Measurements from ENCODE around the gene IL20RA. TPM values are rescaled to one million over a fixed set of nuclear protein-coding genes. Genes with fewer than 3 reads are reported as not detected.

The IL20RA gene
- polyA plus RNA-seq, 2 donors: 4.6 to 5.2 TPM

GRCh38 chr6:137013738-137014602 is 30.8 kb downstream of the IL20RA start:
- no peak overlapping the region for H3K27ac ChIP-seq (ENCODE audit: low read depth in 2 of 2, low read length in 1 of 2)
- 17 to 24% methylated on average over 5 of the region's 5 CpGs for WGBS, 2 donors
- H3K36me3 ChIP-seq (ENCODE audit: control insufficient read depth in 2 of 2, insufficient read depth in 2 of 2, low read length in 1 of 2): no peaks in the 10 kb centered on the region

GRCh38 chr6:137013031-137013430 is 31.7 kb downstream of the IL20RA start:
- Histone ChIP-seq H3K9me3 (ENCODE audit: control insufficient read depth in 2 of 2, insufficient read depth in 1 of 2, low read depth in 1 of 2, low read length in 1 of 2) (no peaks in the 10 kb centered on the region), H3K4me1 (ENCODE audit: control insufficient read depth in 2 of 2, insufficient read depth in 2 of 2, low read length in 1 of 2) (no peaks in the 10 kb centered on the region), H3K36me3 (ENCODE audit: control insufficient read depth in 2 of 2, insufficient read depth in 2 of 2, low read length in 1 of 2) (no peaks in the 10 kb centered on the region), H3K27me3 (ENCODE audit: control insufficient read depth in 1 of 2, insufficient read depth in 2 of 2, low read length in 2 of 2) (no peaks in the 10 kb centered on the region), H3K4me3 (ENCODE audit: low read depth in 1 of 2, low read length in 2 of 2) (no peak overlapping the region), H3K27ac (ENCODE audit: low read depth in 2 of 2, low read length in 1 of 2) (peak overlapping the region in 1 of 2 donors; percentile 30)
- 79 to 81% methylated on average over 1 of the region's 1 CpG for WGBS, 2 donors

More at GRCh38 chr6:137013738-137014602, 30.8 kb downstream of the IL20RA start:
- Histone ChIP-seq H3K4me1 (ENCODE audit: control insufficient read depth in 2 of 2, insufficient read depth in 2 of 2, low read length in 1 of 2) (no peaks in the 10 kb centered on the region), H3K9me3 (ENCODE audit: control insufficient read depth in 2 of 2, insufficient read depth in 1 of 2, low read depth in 1 of 2, low read length in 1 of 2) (no peaks in the 10 kb centered on the region), H3K4me3 (ENCODE audit: low read depth in 1 of 2, low read length in 2 of 2) (no peak overlapping the region), H3K27me3 (ENCODE audit: control insufficient read depth in 1 of 2, insufficient read depth in 2 of 2, low read length in 2 of 2) (no peaks in the 10 kb centered on the region)

- WGBS, 2 donors: 53 to 63% methylated on average over 2 of the region's 2 CpGs
- no peak overlapping the region for H3K27ac ChIP-seq (ENCODE audit: low read depth in 2 of 2, low read length in 1 of 2)
- no peaks in the 10 kb centered on the region for H3K9me3 ChIP-seq (ENCODE audit: control insufficient read depth in 2 of 2, insufficient read depth in 1 of 2, low read depth in 1 of 2, low read length in 1 of 2)
- no peaks in the 10 kb centered on the region for H3K4me1 ChIP-seq (ENCODE audit: control insufficient read depth in 2 of 2, insufficient read depth in 2 of 2, low read length in 1 of 2)
- H3K4me3 ChIP-seq (ENCODE audit: low read depth in 1 of 2, low read length in 2 of 2): no peak overlapping the region
- no peaks in the 10 kb centered on the region for H3K27me3 ChIP-seq (ENCODE audit: control insufficient read depth in 1 of 2, insufficient read depth in 2 of 2, low read length in 2 of 2)
- H3K36me3 ChIP-seq (ENCODE audit: control insufficient read depth in 2 of 2, insufficient read depth in 2 of 2, low read length in 1 of 2): no peaks in the 10 kb centered on the region
Measured at GRCh38 chr6:137011406-137011805, 33.4 kb downstream of the IL20RA start.

GRCh38 chr6:137010128-137010718 is 34.5 kb downstream of the IL20RA start:
- WGBS, 2 donors: 91 to 95% methylated on average over 4 of the region's 4 CpGs
- Histone ChIP-seq H3K27me3 (ENCODE audit: control insufficient read depth in 1 of 2, insufficient read depth in 2 of 2, low read length in 2 of 2) (no peaks in the 10 kb centered on the region), H3K27ac (ENCODE audit: low read depth in 2 of 2, low read length in 1 of 2) (no peak overlapping the region), H3K36me3 (ENCODE audit: control insufficient read depth in 2 of 2, insufficient read depth in 2 of 2, low read length in 1 of 2) (no peaks in the 10 kb centered on the region), H3K4me3 (ENCODE audit: low read depth in 1 of 2, low read length in 2 of 2) (no peak overlapping the region), H3K4me1 (ENCODE audit: control insufficient read depth in 2 of 2, insufficient read depth in 2 of 2, low read length in 1 of 2) (no peaks in the 10 kb centered on the region), H3K9me3 (ENCODE audit: control insufficient read depth in 2 of 2, insufficient read depth in 1 of 2, low read depth in 1 of 2, low read length in 1 of 2) (no peaks in the 10 kb centered on the region)

- H3K27me3 ChIP-seq (ENCODE audit: control insufficient read depth in 1 of 2, insufficient read depth in 2 of 2, low read length in 2 of 2): no peaks in the 10 kb centered on the region
- no peaks in the 10 kb centered on the region for H3K9me3 ChIP-seq (ENCODE audit: control insufficient read depth in 2 of 2, insufficient read depth in 1 of 2, low read depth in 1 of 2, low read length in 1 of 2)
- no peak overlapping the region for H3K4me3 ChIP-seq (ENCODE audit: low read depth in 1 of 2, low read length in 2 of 2)
- peak overlapping the region in 1 of 2 donors; percentile 7 for H3K27ac ChIP-seq (ENCODE audit: low read depth in 2 of 2, low read length in 1 of 2)
- 55 to 69% methylated on average over 9 of the region's 9 CpGs for WGBS, 2 donors
- H3K36me3 ChIP-seq (ENCODE audit: control insufficient read depth in 2 of 2, insufficient read depth in 2 of 2, low read length in 1 of 2): peaks cover 0 to 2% of the 10 kb centered on the region in 2 donors
- no peaks in the 10 kb centered on the region for H3K4me1 ChIP-seq (ENCODE audit: control insufficient read depth in 2 of 2, insufficient read depth in 2 of 2, low read length in 1 of 2)
Measured at GRCh38 chr6:137008204-137008603, 36.6 kb downstream of the IL20RA start.

GRCh38 chr6:137006056-137006455 is 38.7 kb downstream of the IL20RA start:
- peaks cover 0 to 2% of the 10 kb centered on the region in 2 donors for H3K36me3 ChIP-seq (ENCODE audit: control insufficient read depth in 2 of 2, insufficient read depth in 2 of 2, low read length in 1 of 2)

GRCh38 chr6:137005073-137005472 is 39.7 kb downstream of the IL20RA start:
- H3K4me3 ChIP-seq (ENCODE audit: low read depth in 1 of 2, low read length in 2 of 2): no peak overlapping the region
- H3K27ac ChIP-seq (ENCODE audit: low read depth in 2 of 2, low read length in 1 of 2): no peak overlapping the region
- H3K27me3 ChIP-seq (ENCODE audit: control insufficient read depth in 1 of 2, insufficient read depth in 2 of 2, low read length in 2 of 2): no peaks in the 10 kb centered on the region
- H3K9me3 ChIP-seq (ENCODE audit: control insufficient read depth in 2 of 2, insufficient read depth in 1 of 2, low read depth in 1 of 2, low read length in 1 of 2): no peaks in the 10 kb centered on the region
- WGBS, 2 donors: 83 to 87% methylated on average over 6 of the region's 6 CpGs
- H3K4me1 ChIP-seq (ENCODE audit: control insufficient read depth in 2 of 2, insufficient read depth in 2 of 2, low read length in 1 of 2): peaks cover 0 to 3% of the 10 kb centered on the region in 2 donors
- H3K36me3 ChIP-seq (ENCODE audit: control insufficient read depth in 2 of 2, insufficient read depth in 2 of 2, low read length in 1 of 2): peaks cover 0 to 2% of the 10 kb centered on the region in 2 donors

More at GRCh38 chr6:137006056-137006455, 38.7 kb downstream of the IL20RA start:
- no peak overlapping the region for H3K27ac ChIP-seq (ENCODE audit: low read depth in 2 of 2, low read length in 1 of 2)
- no peaks in the 10 kb centered on the region for H3K27me3 ChIP-seq (ENCODE audit: control insufficient read depth in 1 of 2, insufficient read depth in 2 of 2, low read length in 2 of 2)
- no peaks in the 10 kb centered on the region for H3K9me3 ChIP-seq (ENCODE audit: control insufficient read depth in 2 of 2, insufficient read depth in 1 of 2, low read depth in 1 of 2, low read length in 1 of 2)
- WGBS, 2 donors: 93 to 94% methylated on average over 9 of the region's 9 CpGs
- no peak overlapping the region for H3K4me3 ChIP-seq (ENCODE audit: low read depth in 1 of 2, low read length in 2 of 2)
- H3K4me1 ChIP-seq (ENCODE audit: control insufficient read depth in 2 of 2, insufficient read depth in 2 of 2, low read length in 1 of 2): peaks cover 0 to 3% of the 10 kb centered on the region in 2 donors

- 69 to 78% methylated on average over 3 of the region's 3 CpGs for WGBS, 2 donors
- Histone ChIP-seq H3K36me3 (ENCODE audit: control insufficient read depth in 2 of 2, insufficient read depth in 2 of 2, low read length in 1 of 2) (peaks cover 0 to 2% of the 10 kb centered on the region in 2 donors), H3K9me3 (ENCODE audit: control insufficient read depth in 2 of 2, insufficient read depth in 1 of 2, low read depth in 1 of 2, low read length in 1 of 2) (no peaks in the 10 kb centered on the region), H3K27me3 (ENCODE audit: control insufficient read depth in 1 of 2, insufficient read depth in 2 of 2, low read length in 2 of 2) (no peaks in the 10 kb centered on the region), H3K4me1 (ENCODE audit: control insufficient read depth in 2 of 2, insufficient read depth in 2 of 2, low read length in 1 of 2) (peaks cover 0 to 3% of the 10 kb centered on the region in 2 donors), H3K4me3 (ENCODE audit: low read depth in 1 of 2, low read length in 2 of 2) (no peak overlapping the region), H3K27ac (ENCODE audit: low read depth in 2 of 2, low read length in 1 of 2) (no peak overlapping the region)
Measured at GRCh38 chr6:137002505-137002904, 42.3 kb downstream of the IL20RA start.

- Histone ChIP-seq H3K36me3 (ENCODE audit: control insufficient read depth in 2 of 2, insufficient read depth in 2 of 2, low read length in 1 of 2) (peaks cover 0 to 2% of the 10 kb centered on the region in 2 donors), H3K4me3 (ENCODE audit: low read depth in 1 of 2, low read length in 2 of 2) (no peak overlapping the region), H3K27me3 (ENCODE audit: control insufficient read depth in 1 of 2, insufficient read depth in 2 of 2, low read length in 2 of 2) (no peaks in the 10 kb centered on the region), H3K4me1 (ENCODE audit: control insufficient read depth in 2 of 2, insufficient read depth in 2 of 2, low read length in 1 of 2) (peaks cover 0 to 3% of the 10 kb centered on the region in 2 donors), H3K9me3 (ENCODE audit: control insufficient read depth in 2 of 2, insufficient read depth in 1 of 2, low read depth in 1 of 2, low read length in 1 of 2) (no peaks in the 10 kb centered on the region), H3K27ac (ENCODE audit: low read depth in 2 of 2, low read length in 1 of 2) (no peak overlapping the region)
- 69 to 70% methylated on average over 7 of the region's 7 CpGs for WGBS, 2 donors
Measured at GRCh38 chr6:137001977-137002302, 42.8 kb downstream of the IL20RA start.
